ENCODE measurements around the gene SRP54. TPM values are rescaled to one million over a fixed set of nuclear protein-coding genes. Genes with fewer than 3 reads are reported as not detected.

The SRP54 gene
- total and polyA plus RNA-seq, 2 donors (not counting 3 experiments of a cell fraction or from before 2014, with no cell fraction given), result 32.8 to 63.7 TPM

- BruUV-seq (replicated peaks), result no TSS peak
- no peak overlapping the region for H3K9ac ChIP-seq (replicated peaks; ENCODE audit: extremely low read depth, insufficient read depth, low read length)
- no peaks in the 10 kb centered on the region for H3K9me1 ChIP-seq (replicated peaks; ENCODE audit: control insufficient read depth, extremely low read depth, insufficient read depth, low read length)
- DNase-seq (ENCODE audit: low read depth, low spot score), result peak; percentile 12
- no peak overlapping the region for H3K27ac ChIP-seq (ENCODE audit: insufficient read depth, low read depth, low read length)
- H3K79me2 ChIP-seq (ENCODE audit: control insufficient read depth, insufficient read depth, low read length), result peaks cover 18% of the 10 kb centered on the region
- H3K27me3 ChIP-seq (ENCODE audit: control insufficient read depth in 2 of 2, insufficient read depth in 2 of 2, low read length in 2 of 2), result no peaks in the 10 kb centered on the region
- ChIA-PET CTCF (interaction anchor here (0.6 to 1.9 kb wide), 3 partner anchors 9 to 203 kb away, joined by 3 to 9 read pairs (median 3); no protein-coding TSS in a partner anchor), POLR2A (interaction anchor here (0.6 to 1.2 kb wide), 2 partner anchors 10 to 269 kb away, joined by 3 to 6 read pairs; no protein-coding TSS in a partner anchor)
- H2AFZ ChIP-seq (ENCODE audit: low read depth, low read length), result no peak overlapping the region
- intact Hi-C loops (cut with micrococcal nuclease), result no loop called here
- no peak for FAIRE-seq
- dilution Hi-C loops (cut with MboI; ENCODE audit: extremely low pct_ligation_motif_present, low sequenced_read_pairs), result no loop called here
- no peak overlapping the region for H3K4me3 ChIP-seq (replicated peaks in 1 of 3; ENCODE audit: insufficient read depth in 1 of 3, low read depth in 1 of 3, low read length in 3 of 3)
- H4K20me1 ChIP-seq (replicated peaks; ENCODE audit: control insufficient read depth, extremely low read depth, insufficient read depth, low read length), result no peaks in the 10 kb centered on the region
- TF ChIP-seq FOS (IDR thresholded peaks at IDR 0.05; ENCODE audit: borderline replicate concordance, insufficient read depth, low read length) (no peak), GATA2 (IDR thresholded peaks at IDR 0.05; ENCODE audit: insufficient read depth, insufficient read length, low read depth, low read length) (peak; percentile 8), MYC (IDR thresholded peaks at IDR 0.05; ENCODE audit: low read depth, low read length) (no peak)
- H3K9me3 ChIP-seq (replicated peaks; ENCODE audit: control insufficient read depth, insufficient read depth, low read length), result no peaks in the 10 kb centered on the region
- no peaks in the 10 kb centered on the region for H3K36me3 ChIP-seq (ENCODE audit: control insufficient read depth in 2 of 2, extremely low read depth in 1 of 2, insufficient read depth in 2 of 2, low read length in 2 of 2)
- no peak overlapping the region for H3K4me2 ChIP-seq (ENCODE audit: insufficient read depth, low read length)
- peaks cover 10% of the 10 kb centered on the region for H3K4me1 ChIP-seq (ENCODE audit: control insufficient read depth, extremely low read depth, insufficient read depth, low read length)
Measured at GRCh38 chr14:34971801-34972200, 11.0 kb upstream of the SRP54 start.

GRCh38 chr14:34978444-34978843 is 4.3 kb upstream of the SRP54 start:
- dilution Hi-C loops (cut with MboI; ENCODE audit: extremely low pct_ligation_motif_present, low sequenced_read_pairs), result no loop called here
- no TSS peak for BruUV-seq (replicated peaks)
- CTCF ChIA-PET, result no interaction called here

More at GRCh38 chr14:34978444-34978843, 4.3 kb upstream of the SRP54 start:
- no peak for TF ChIP-seq EZH2 (IDR thresholded peaks at IDR 0.05; ENCODE audit: borderline replicate concordance, low read depth, low read length, severe bottlenecking)
- no peak overlapping the region for H2AFZ ChIP-seq (ENCODE audit: low read depth, low read length)
- POLR2A ChIA-PET, result no interaction called here
- DNase-seq (ENCODE audit: low read depth, low spot score), result no peak
- H3K4me2 ChIP-seq (ENCODE audit: insufficient read depth, low read length), result no peak overlapping the region
- H3K4me3 ChIP-seq (replicated peaks in 1 of 3; ENCODE audit: insufficient read depth in 1 of 3, low read depth in 1 of 3, low read length in 3 of 3), result no peak overlapping the region
- FAIRE-seq, result no peak
- H3K27me3 ChIP-seq (ENCODE audit: control insufficient read depth in 2 of 2, insufficient read depth in 2 of 2, low read length in 2 of 2), result no peaks in the 10 kb centered on the region
- peaks cover 36% of the 10 kb centered on the region for H3K79me2 ChIP-seq (ENCODE audit: control insufficient read depth, insufficient read depth, low read length)
- no peaks in the 10 kb centered on the region for H3K9me3 ChIP-seq (replicated peaks; ENCODE audit: control insufficient read depth, insufficient read depth, low read length)
- no peak overlapping the region for H3K27ac ChIP-seq (ENCODE audit: insufficient read depth, low read depth, low read length)
- no peaks in the 10 kb centered on the region for H3K9me1 ChIP-seq (replicated peaks; ENCODE audit: control insufficient read depth, extremely low read depth, insufficient read depth, low read length)
- no peak overlapping the region for H3K9ac ChIP-seq (replicated peaks; ENCODE audit: extremely low read depth, insufficient read depth, low read length)
- no peaks in the 10 kb centered on the region for H3K36me3 ChIP-seq (ENCODE audit: control insufficient read depth in 2 of 2, extremely low read depth in 1 of 2, insufficient read depth in 2 of 2, low read length in 2 of 2)
- H4K20me1 ChIP-seq (replicated peaks; ENCODE audit: control insufficient read depth, extremely low read depth, insufficient read depth, low read length), result no peaks in the 10 kb centered on the region
- peaks cover 5% of the 10 kb centered on the region for H3K4me1 ChIP-seq (ENCODE audit: control insufficient read depth, extremely low read depth, insufficient read depth, low read length)
- intact Hi-C loops (cut with micrococcal nuclease), result no loop called here
